ENCODE results near the gene CCDC30.

CCDC30 gene

DNA sequence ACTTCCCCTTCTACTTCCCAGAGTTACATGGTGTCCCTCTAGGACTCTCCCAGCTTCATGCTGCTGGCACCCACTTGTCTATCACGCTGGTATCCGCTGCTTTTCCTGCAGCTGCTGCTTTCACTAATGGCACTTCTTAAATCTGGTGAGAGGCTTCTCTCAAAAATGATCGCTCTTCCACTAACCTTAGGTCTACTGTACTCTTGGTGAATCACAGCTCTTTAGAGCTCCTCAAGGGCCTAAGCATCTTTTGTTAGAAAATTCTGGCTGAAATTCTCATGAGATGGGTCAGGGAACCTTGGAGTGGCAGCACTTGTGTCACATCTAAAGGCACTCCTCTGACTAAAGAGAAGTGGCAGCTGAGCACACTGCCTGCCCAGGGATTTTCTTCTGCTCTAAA lies 39.4 kb upstream of the CCDC30 start:
- no peak overlapping the region for H3K27ac ChIP-seq
- H4K20me1 ChIP-seq (ENCODE audit: insufficient read depth) = no peaks in the 10 kb centered on the region
- TF ChIP-seq, protein P1, sequence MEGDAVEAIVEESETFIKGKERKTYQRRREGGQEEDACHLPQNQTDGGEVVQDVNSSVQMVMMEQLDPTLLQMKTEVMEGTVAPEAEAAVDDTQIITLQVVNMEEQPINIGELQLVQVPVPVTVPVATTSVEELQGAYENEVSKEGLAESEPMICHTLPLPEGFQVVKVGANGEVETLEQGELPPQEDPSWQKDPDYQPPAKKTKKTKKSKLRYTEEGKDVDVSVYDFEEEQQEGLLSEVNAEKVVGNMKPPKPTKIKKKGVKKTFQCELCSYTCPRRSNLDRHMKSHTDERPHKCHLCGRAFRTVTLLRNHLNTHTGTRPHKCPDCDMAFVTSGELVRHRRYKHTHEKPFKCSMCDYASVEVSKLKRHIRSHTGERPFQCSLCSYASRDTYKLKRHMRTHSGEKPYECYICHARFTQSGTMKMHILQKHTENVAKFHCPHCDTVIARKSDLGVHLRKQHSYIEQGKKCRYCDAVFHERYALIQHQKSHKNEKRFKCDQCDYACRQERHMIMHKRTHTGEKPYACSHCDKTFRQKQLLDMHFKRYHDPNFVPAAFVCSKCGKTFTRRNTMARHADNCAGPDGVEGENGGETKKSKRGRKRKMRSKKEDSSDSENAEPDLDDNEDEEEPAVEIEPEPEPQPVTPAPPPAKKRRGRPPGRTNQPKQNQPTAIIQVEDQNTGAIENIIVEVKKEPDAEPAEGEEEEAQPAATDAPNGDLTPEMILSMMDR (conservative IDR thresholded peaks at IDR 0.05; ENCODE audit: low read depth, low read length) = no peak
- no peak overlapping the region for H3K4me3 ChIP-seq (IDR thresholded peaks at IDR 0.05; ENCODE audit: insufficient read depth, low read depth, low read length)
- no peak overlapping the region for H2AFZ ChIP-seq (ENCODE audit: low read depth)
- no peak overlapping the region for H3K4me2 ChIP-seq
- H3K27me3 ChIP-seq (ENCODE audit: insufficient read depth, low read depth) = no peaks in the 10 kb centered on the region
- H3K36me3 ChIP-seq (ENCODE audit: insufficient read depth) = no peaks in the 10 kb centered on the region
- H3K79me2 ChIP-seq (ENCODE audit: insufficient read depth, low read depth) = no peaks in the 10 kb centered on the region
- H3K4me1 ChIP-seq (ENCODE audit: low read depth, poor library complexity, severe bottlenecking) = no peaks in the 10 kb centered on the region
- no peak overlapping the region for H3K9ac ChIP-seq

DNA sequence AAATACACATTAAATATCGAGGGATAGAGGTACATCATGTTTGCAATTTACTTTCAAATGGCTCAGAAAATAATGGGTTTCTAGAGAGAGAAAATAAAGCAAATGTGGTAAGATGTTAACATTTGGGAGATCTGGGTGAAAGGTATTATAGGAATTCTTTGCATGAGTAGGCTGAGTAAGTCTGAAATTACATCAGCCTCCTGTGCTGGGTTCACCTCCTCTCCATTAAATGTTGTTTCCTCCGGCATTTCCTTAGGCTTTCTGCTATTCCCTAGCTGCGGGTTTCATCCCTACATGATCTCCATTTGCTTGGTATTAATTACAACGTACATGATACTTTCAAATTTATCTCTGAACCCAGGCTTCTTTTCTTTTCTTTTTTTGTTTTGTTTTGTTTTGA lies 38.9 kb upstream of the CCDC30 start:
- H3K9ac ChIP-seq = no peak overlapping the region
- H3K4me3 ChIP-seq (IDR thresholded peaks at IDR 0.05; ENCODE audit: insufficient read depth, low read depth, low read length) = no peak overlapping the region
- H3K36me3 ChIP-seq (ENCODE audit: insufficient read depth) = no peaks in the 10 kb centered on the region
- H3K4me1 ChIP-seq (ENCODE audit: low read depth, poor library complexity, severe bottlenecking) = no peaks in the 10 kb centered on the region
- TF ChIP-seq, protein P1 (conservative IDR thresholded peaks at IDR 0.05; ENCODE audit: low read depth, low read length) = no peak
- H4K20me1 ChIP-seq (ENCODE audit: insufficient read depth) = no peaks in the 10 kb centered on the region
- no peaks in the 10 kb centered on the region for H3K79me2 ChIP-seq (ENCODE audit: insufficient read depth, low read depth)
- H2AFZ ChIP-seq (ENCODE audit: low read depth) = no peak overlapping the region
- H3K4me2 ChIP-seq = no peak overlapping the region
- H3K27me3 ChIP-seq (ENCODE audit: insufficient read depth, low read depth) = no peaks in the 10 kb centered on the region
- H3K27ac ChIP-seq = no peak overlapping the region

DNA sequence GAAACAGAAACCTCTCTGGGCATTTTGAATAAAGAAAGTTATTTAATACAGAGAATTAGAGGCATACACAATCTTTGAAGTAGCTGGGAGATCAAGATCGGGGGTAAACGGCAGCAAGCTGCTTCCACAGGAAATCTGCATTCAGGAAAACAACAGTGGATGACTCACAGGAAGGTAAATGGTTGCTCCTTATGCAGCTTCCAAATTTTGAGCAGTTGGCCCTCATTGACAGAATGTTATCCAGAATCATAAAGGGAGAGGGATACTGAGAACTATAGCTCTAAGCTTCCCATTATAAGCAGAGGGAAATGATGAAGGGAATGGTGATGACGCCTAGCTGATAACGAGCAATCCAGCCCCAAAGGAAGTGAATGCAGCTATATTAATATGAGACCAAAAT lies 35.8 kb upstream of the CCDC30 start:
- TF ChIP-seq, protein P1 (conservative IDR thresholded peaks at IDR 0.05; ENCODE audit: low read depth, low read length) = no peak
- no peaks in the 10 kb centered on the region for H4K20me1 ChIP-seq (ENCODE audit: insufficient read depth)
- no peak overlapping the region for H3K9ac ChIP-seq
- no peak overlapping the region for H3K4me2 ChIP-seq
- no peak overlapping the region for H2AFZ ChIP-seq (ENCODE audit: low read depth)
- H3K79me2 ChIP-seq (ENCODE audit: insufficient read depth, low read depth) = no peaks in the 10 kb centered on the region
- no peaks in the 10 kb centered on the region for H3K36me3 ChIP-seq (ENCODE audit: insufficient read depth)
- H3K4me3 ChIP-seq (IDR thresholded peaks at IDR 0.05; ENCODE audit: insufficient read depth, low read depth, low read length) = no peak overlapping the region
- H3K27me3 ChIP-seq (ENCODE audit: insufficient read depth, low read depth) = no peaks in the 10 kb centered on the region
- H3K27ac ChIP-seq = no peak overlapping the region
- H3K4me1 ChIP-seq (ENCODE audit: low read depth, poor library complexity, severe bottlenecking) = no peaks in the 10 kb centered on the region

DNA sequence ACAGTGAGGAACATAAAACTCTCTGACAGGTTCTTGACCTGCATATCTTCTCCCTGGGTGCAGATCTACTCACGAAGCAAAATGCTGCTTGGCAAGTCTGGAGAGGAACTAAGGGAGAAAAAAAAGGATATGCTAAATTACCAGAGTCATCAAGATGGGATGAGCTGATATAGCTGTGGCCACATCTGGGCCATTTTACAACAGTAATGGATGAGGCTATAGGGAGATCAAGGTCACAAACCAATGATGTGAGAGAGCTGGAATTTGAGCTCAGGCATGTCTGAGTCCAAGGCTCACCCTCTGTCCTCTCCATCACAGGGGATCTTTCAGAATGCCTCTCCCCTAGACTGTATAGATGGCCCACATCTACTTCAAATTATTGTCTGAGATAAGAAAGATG lies 33.5 kb upstream of the CCDC30 start:
- H3K27me3 ChIP-seq (ENCODE audit: insufficient read depth, low read depth) = no peaks in the 10 kb centered on the region
- H3K36me3 ChIP-seq (ENCODE audit: insufficient read depth) = no peaks in the 10 kb centered on the region
- no peaks in the 10 kb centered on the region for H4K20me1 ChIP-seq (ENCODE audit: insufficient read depth)
- H3K4me1 ChIP-seq (ENCODE audit: low read depth, poor library complexity, severe bottlenecking) = no peaks in the 10 kb centered on the region
- no peak overlapping the region for H3K4me3 ChIP-seq (IDR thresholded peaks at IDR 0.05; ENCODE audit: insufficient read depth, low read depth, low read length)
- no peak overlapping the region for H3K4me2 ChIP-seq
- H2AFZ ChIP-seq (ENCODE audit: low read depth) = no peak overlapping the region
- H3K79me2 ChIP-seq (ENCODE audit: insufficient read depth, low read depth) = no peaks in the 10 kb centered on the region
- H3K9ac ChIP-seq = no peak overlapping the region
- TF ChIP-seq, protein P1 (conservative IDR thresholded peaks at IDR 0.05; ENCODE audit: low read depth, low read length) = no peak
- H3K27ac ChIP-seq = no peak overlapping the region

Measured in KMS-11 (cell line).